GM12891 (cell line): ENCODE measurements around the gene ZNF664.

Experiments
- PAX5 ChIP-seq: IDR thresholded peaks from 2 replicates; pipeline ENCODE4 v1.6.1; 2011; ENCODE audit warnings: low read length, moderate library complexity, mild to moderate bottlenecking; ENCODE audit not compliant: insufficient read depth, severe bottlenecking
- POLR2A ChIP-seq: IDR thresholded peaks from 2 replicates; pipeline ENCODE4 v1.6.1; 2011; ENCODE audit warnings: low read depth, low read length, control low read depth
- POLR2AphosphoS5 ChIP-seq: IDR thresholded peaks from 2 replicates; pipeline ENCODE4 v1.6.1; 2011; ENCODE audit warnings: low read depth, low read length, control low read depth
- SPI1 ChIP-seq: IDR thresholded peaks from 2 replicates; pipeline ENCODE4 v1.6.1; 2011; ENCODE audit warnings: low read depth, low read length, control low read depth
- TAF1 ChIP-seq: IDR thresholded peaks from 2 replicates; pipeline ENCODE4 v1.6.1; 2011; ENCODE audit warnings: low read depth, low read length, control low read depth

- TF ChIP-seq POLR2A (no peak), POLR2AphosphoS5 (no peak), TAF1 (no peak), SPI1 (no peak), PAX5 (no peak)
Measured at GRCh38 chr12:124044021-124044420, 71.0 kb downstream of the ZNF664 start.
